SK-N-SH (cell line): ENCODE measurements around the gene TMEM50B.
"Not testable (repeated sequence)": the region's sequence is repeated elsewhere in the genome, so short reads cannot be mapped to it uniquely, and the experiment has no call there.

Experiments used
- CTCF ChIP-seq: fragments of 200-600 bp; sonication (generic); IDR thresholded peaks from 2 replicates; pipeline ENCODE4 v1.6.1; 2017; ENCODE audit warnings: antibody characterized with exemption, mild to moderate bottlenecking, moderate library complexity
- ELF1 ChIP-seq: IDR thresholded peaks from 2 replicates; pipeline ENCODE4 v1.4.0; 2012
- EZH2phosphoT487 ChIP-seq: fragments of 200-600 bp; sonication (generic); IDR thresholded peaks from 2 replicates; pipeline ENCODE4 v1.6.1; 2017; ENCODE audit warnings: low read depth, mixed run types, mild to moderate bottlenecking, antibody characterized with exemption, moderate library complexity, borderline replicate concordance
- POLR2AphosphoS5 ChIP-seq: IDR thresholded peaks from 2 replicates; pipeline ENCODE4 v1.6.1; 2012; ENCODE audit warnings: low read depth, low read length
- RCOR1 ChIP-seq: fragments of 150-350 bp; IDR thresholded peaks from 2 replicates; pipeline ENCODE4 v1.6.1; 2017; ENCODE audit warnings: antibody characterized with exemption, low read length
- TAF1 ChIP-seq: IDR thresholded peaks from 2 replicates; pipeline ENCODE4 v1.6.1; 2012; ENCODE audit warnings: low read depth, mild to moderate bottlenecking, low read length, moderate library complexity, borderline replicate concordance
- TCF12 ChIP-seq: IDR thresholded peaks from 2 replicates; pipeline ENCODE4 v1.4.0; 2012
- TEAD4 ChIP-seq: IDR thresholded peaks from 2 replicates; pipeline ENCODE4 v1.4.0; 2012; ENCODE audit warnings: mild to moderate bottlenecking, borderline replicate concordance; ENCODE audit not compliant: insufficient read depth

GRCh38 chr21:33469183-33469582 is 10.6 kb downstream of the TMEM50B start:
- not testable (repeated sequence) for TF ChIP-seq POLR2AphosphoS5, CTCF, TCF12, TEAD4, EZH2phosphoT487, TAF1, ELF1, RCOR1
